Activated naive CD8-positive, alpha-beta T cell (primary cell): ENCODE data around the gene CTRL.
"Not testable (repeated sequence)": the region's sequence is repeated elsewhere in the genome, so short reads cannot be mapped to it uniquely, and the experiment has no call there.

Experiments
- H3K27ac Mint-ChIP-seq: one replicate; pipeline ENCODE4 v1.8.0; 2021; ENCODE audit warnings: mixed read lengths
- H3K27me3 Mint-ChIP-seq: one replicate; pipeline ENCODE4 v1.8.0; 2021; ENCODE audit warnings: mixed read lengths
- H3K36me3 Mint-ChIP-seq: one replicate; pipeline ENCODE4 v1.8.0; 2021; ENCODE audit warnings: mixed read lengths
- H3K4me1 Mint-ChIP-seq: one replicate; pipeline ENCODE4 v1.8.0; 2021; ENCODE audit warnings: low read depth, mixed read lengths
- H3K4me3 Mint-ChIP-seq: one replicate; pipeline ENCODE4 v1.8.0; 2021; ENCODE audit warnings: mild to moderate bottlenecking, mixed read lengths
- H3K9me3 Mint-ChIP-seq: one replicate; pipeline ENCODE4 v1.8.0; 2021; ENCODE audit warnings: low read depth, mixed read lengths

Gene CTRL

DNA sequence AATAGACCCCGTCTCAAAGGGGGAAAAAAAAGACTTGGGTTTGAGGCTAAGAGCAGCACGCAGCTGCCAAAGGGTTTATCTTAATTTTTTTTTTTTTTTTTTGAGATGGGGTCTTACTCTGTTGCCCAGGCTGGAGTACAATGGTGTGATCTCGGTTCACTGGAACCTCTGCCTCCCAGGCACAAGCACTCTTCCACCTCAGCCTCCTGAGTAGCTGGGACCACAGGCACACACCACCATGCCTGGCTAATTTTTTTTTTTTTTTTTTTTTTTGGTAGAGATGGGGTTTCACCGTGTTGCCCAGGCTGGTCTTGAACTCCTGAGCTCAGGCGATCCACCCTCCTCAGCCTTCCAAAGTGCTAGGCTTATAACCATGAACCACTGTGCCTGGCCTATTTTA, 6.1 kb upstream of the CTRL start:
- Mint-ChIP-seq H3K4me1 (peaks cover 45% of the 10 kb centered on the region), H3K4me3 (peak overlapping the region; percentile 99)
- H3K9me3 Mint-ChIP-seq, H3K36me3 Mint-ChIP-seq, H3K27me3 Mint-ChIP-seq, H3K27ac Mint-ChIP-seq: not testable (repeated sequence)

GRCh38 chr16:67936880-67937605, 5.4 kb upstream of the CTRL start:
- Mint-ChIP-seq H3K27me3 (no peaks in the 10 kb centered on the region), H3K27ac (peak overlapping the region; percentile 99), H3K36me3 (peaks cover 8% of the 10 kb centered on the region), H3K4me3 (peak overlapping the region; percentile 99), H3K9me3 (no peaks in the 10 kb centered on the region), H3K4me1 (peaks cover 43% of the 10 kb centered on the region)

GRCh38 chr16:67936124-67936879, 4.6 kb upstream of the CTRL start, which contains the start of gene PSMB10:
TSS of gene PSMB10 (minus strand) at chr16:67936850. CDS start at chr16:67936749, 101 bp downstream.
- peak within 1 kb of the TSS; percentile 99 for H3K4me3 Mint-ChIP-seq
- H3K27me3 Mint-ChIP-seq: no peaks in the 10 kb centered on the region
- no peaks in the 10 kb centered on the region for H3K9me3 Mint-ChIP-seq
- peak within 1 kb of the TSS; percentile 99 for H3K27ac Mint-ChIP-seq
- H3K4me1 Mint-ChIP-seq: peaks cover 36% of the 10 kb centered on the region
- H3K36me3 Mint-ChIP-seq: peaks cover 8% of the 10 kb centered on the region

- peaks cover 8% of the 10 kb centered on the region for H3K36me3 Mint-ChIP-seq
- H3K4me1 Mint-ChIP-seq: peaks cover 35% of the 10 kb centered on the region
- peak overlapping the region; percentile 99 for H3K27ac Mint-ChIP-seq
- no peaks in the 10 kb centered on the region for H3K27me3 Mint-ChIP-seq
- H3K4me3 Mint-ChIP-seq: peak overlapping the region; percentile 99
- H3K9me3 Mint-ChIP-seq: no peaks in the 10 kb centered on the region
Observed at GRCh38 chr16:67935402-67936123, 3.9 kb upstream of the CTRL start.

GRCh38 chr16:67935101-67935401, 3.4 kb upstream of the CTRL start:
- Mint-ChIP-seq H3K9me3 (no peaks in the 10 kb centered on the region), H3K27me3 (no peaks in the 10 kb centered on the region), H3K4me3 (peak overlapping the region; percentile 99), H3K27ac (peak overlapping the region; percentile 99), H3K4me1 (peaks cover 31% of the 10 kb centered on the region), H3K36me3 (peaks cover 8% of the 10 kb centered on the region)

DNA sequence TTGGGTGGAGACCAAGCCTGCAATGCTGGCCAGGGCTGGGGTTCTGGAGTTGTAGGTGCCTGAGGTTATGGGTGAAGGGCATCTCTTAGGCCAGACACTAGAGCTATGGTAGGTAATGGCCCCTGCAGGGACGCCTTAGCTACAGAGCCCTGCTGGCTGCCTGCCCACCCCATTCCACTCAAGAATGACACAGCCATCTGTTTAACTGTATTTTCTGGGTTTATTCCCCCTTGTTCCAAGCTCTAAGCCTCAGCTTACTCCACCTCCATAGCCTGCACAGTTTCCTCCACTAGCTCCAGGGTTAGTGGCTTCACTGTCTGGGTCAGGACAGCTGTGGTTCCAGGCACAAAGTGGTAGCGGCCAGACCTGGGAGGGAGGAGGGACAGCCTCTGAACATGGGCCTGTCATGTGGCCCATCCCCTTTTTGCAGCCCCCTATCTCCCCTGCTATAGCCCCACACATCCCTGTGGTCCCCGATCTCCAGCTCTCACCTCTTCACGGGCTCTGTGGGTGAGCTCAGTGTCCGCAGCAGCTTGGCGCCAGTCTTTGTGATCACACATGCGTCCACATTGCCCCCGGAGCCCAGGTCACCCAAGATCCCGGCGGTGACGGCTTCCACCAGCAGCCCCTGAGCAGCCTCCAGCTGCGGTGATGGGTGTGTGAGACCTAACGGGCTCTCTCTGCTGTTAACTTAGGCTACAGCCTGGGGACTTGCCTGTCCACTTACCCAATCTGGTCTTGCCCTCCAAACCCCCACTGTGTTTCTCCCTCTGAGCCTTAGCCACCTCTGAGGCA, 2.8 kb upstream of the CTRL start:
- peak overlapping the region; percentile 99 for H3K4me3 Mint-ChIP-seq
- no peaks in the 10 kb centered on the region for H3K9me3 Mint-ChIP-seq
- H3K36me3 Mint-ChIP-seq: peaks cover 8% of the 10 kb centered on the region
- H3K4me1 Mint-ChIP-seq: peaks cover 25% of the 10 kb centered on the region
- no peaks in the 10 kb centered on the region for H3K27me3 Mint-ChIP-seq
- H3K27ac Mint-ChIP-seq: peak overlapping the region; percentile 99

DNA sequence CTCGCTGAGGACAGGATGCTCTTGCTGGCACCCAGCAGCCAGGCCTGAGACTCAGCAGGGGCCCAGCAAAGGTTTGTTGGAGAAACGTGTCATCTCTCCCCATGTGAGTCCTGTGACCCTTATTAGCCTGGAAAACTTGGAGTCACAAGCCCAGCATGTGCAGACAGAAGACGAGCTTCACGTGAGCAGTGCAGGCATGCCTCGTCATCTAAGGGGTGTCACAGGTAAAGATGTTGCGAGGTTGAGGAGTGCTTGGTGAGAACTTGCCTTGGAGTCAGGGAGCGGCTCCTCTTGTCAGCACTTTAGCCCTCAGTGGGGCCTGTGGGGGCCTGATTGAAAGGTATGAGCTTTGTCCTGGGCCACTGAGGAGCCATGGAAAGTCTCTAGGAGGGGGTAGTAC, 2.1 kb upstream of the CTRL start:
- Mint-ChIP-seq H3K36me3 (peaks cover 8% of the 10 kb centered on the region), H3K27ac (peak overlapping the region; percentile 55), H3K9me3 (no peaks in the 10 kb centered on the region), H3K4me1 (peaks cover 24% of the 10 kb centered on the region), H3K4me3 (peak overlapping the region; percentile 99), H3K27me3 (no peaks in the 10 kb centered on the region)

DNA sequence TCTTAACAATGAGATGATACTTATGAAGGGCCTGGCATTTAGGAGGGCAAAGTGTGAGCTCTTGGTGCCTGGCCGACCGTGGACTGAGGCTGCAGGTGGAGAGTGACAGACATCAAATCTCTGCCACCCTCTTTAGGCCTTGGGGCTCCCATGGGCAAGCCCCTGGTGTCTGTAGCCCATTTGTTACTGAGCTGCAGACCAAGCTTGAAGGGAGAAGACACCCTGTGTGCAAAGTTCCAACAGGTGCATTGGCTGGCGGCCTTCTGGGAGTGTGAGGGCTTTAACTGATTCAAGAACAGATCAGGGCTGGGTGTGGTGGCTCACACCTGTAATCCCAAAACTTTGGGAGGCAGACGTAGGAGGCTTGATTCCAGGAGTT, 789 bp upstream of the CTRL start:
- Mint-ChIP-seq H3K4me1 (peaks cover 23% of the 10 kb centered on the region), H3K4me3 (no peak overlapping the region), H3K27ac (no peak overlapping the region), H3K27me3 (no peaks in the 10 kb centered on the region), H3K9me3 (no peaks in the 10 kb centered on the region), H3K36me3 (peaks cover 8% of the 10 kb centered on the region)

DNA sequence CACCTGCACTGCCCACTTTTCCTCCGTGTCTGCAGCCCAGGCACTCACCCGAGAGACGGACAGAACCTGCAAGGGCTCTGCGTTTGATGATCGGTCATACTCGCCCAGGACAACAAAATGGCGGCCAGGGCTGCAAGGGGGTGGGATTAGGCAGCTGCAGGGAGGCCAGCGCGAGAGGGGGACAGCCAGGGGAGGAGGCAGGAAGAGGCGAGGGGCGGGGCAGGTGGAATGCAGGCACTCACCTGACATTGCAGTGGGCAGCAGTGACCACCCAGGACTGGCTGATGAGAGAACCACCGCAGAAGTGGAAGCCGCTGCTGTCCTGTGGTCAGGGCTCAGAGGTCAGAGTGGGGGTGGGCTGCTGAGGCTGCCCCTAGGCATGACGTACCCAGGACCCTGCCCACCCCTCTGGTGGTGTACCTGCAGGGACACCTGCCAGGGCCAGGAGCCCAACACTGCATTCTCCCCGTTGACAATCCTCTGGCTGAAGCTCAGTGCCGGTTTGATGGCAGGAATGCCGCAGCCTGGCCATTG, 917 bp downstream of the CTRL start:
- peaks cover 6% of the 10 kb centered on the region for H3K36me3 Mint-ChIP-seq
- no peaks in the 10 kb centered on the region for H3K9me3 Mint-ChIP-seq
- H3K27ac Mint-ChIP-seq: no peak overlapping the region
- peaks cover 16% of the 10 kb centered on the region for H3K4me1 Mint-ChIP-seq
- H3K27me3 Mint-ChIP-seq: no peaks in the 10 kb centered on the region
- no peak overlapping the region for H3K4me3 Mint-ChIP-seq

DNA sequence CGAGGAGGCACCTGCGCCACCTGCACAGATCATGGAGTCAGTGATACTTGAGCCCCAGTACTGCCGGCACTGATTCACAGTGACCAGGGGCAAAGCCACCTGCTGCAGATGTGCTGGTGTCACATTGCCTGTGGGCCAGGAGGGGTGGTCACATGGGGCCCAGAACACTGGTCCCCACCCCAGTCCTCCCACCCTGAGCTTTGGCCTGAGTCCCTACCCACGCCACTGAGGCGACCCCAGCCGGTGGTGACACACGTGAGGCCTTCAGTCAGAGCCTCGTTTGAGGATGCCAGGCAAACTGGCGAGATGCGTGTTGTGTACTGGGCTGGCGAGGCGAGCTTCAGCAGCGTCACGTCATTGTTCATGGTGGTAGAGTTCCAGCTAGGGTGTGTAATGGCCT, 1.5 kb downstream of the CTRL start:
- H3K4me1 Mint-ChIP-seq: peaks cover 11% of the 10 kb centered on the region
- no peaks in the 10 kb centered on the region for H3K9me3 Mint-ChIP-seq
- H3K27me3 Mint-ChIP-seq: no peaks in the 10 kb centered on the region
- peaks cover 1% of the 10 kb centered on the region for H3K36me3 Mint-ChIP-seq
- H3K4me3 Mint-ChIP-seq: no peak overlapping the region
- no peak overlapping the region for H3K27ac Mint-ChIP-seq

DNA sequence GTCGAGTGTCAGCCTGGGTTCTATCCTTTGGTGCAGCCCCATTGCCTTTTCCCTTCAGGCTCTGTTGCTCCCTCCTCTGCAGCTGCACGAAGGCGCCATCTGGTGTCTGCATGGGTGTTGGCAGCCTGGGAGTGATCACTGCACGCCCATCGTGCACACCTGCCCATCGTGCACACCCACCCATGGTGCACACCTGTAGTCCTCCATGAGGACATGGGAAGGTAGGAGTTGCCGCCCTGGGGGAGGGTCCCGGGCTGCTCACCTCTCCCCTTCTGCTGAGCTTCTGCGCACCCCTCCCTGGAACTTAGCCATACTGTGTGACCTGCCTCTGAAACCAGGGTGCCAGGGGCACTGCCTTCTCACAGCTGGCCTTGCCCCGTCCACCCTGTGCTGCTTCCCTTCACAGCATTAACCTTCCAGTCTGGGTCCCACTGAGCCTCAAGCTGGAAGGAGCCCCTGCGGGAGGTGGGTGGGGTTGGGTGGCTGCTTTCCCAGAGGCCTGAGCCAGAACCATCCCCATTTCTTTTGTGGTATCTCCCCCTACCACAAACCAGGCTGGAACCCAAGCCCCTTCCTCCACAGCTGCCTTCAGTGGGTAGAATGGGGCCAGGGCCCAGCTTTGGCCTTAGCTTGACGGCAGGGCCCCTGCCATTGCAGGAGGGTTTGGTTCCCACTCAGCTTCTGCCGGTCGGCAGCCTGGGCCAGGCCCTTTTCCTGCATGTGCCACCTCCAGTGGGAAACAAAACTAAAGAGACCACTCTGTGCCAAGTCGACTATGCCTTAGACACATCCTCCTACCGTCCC, 2.9 kb downstream of the CTRL start:
- no peaks in the 10 kb centered on the region for H3K9me3 Mint-ChIP-seq
- no peaks in the 10 kb centered on the region for H3K36me3 Mint-ChIP-seq
- no peaks in the 10 kb centered on the region for H3K27me3 Mint-ChIP-seq
- peaks cover under 1% of the 10 kb centered on the region for H3K4me1 Mint-ChIP-seq
- no peak overlapping the region for H3K27ac Mint-ChIP-seq
- H3K4me3 Mint-ChIP-seq: no peak overlapping the region

- no peak overlapping the region for H3K27ac Mint-ChIP-seq
- no peaks in the 10 kb centered on the region for H3K9me3 Mint-ChIP-seq
- no peaks in the 10 kb centered on the region for H3K36me3 Mint-ChIP-seq
- no peak overlapping the region for H3K4me3 Mint-ChIP-seq
- no peaks in the 10 kb centered on the region for H3K4me1 Mint-ChIP-seq
- H3K27me3 Mint-ChIP-seq: no peaks in the 10 kb centered on the region
Observed at GRCh38 chr16:67928147-67928546, 3.5 kb downstream of the CTRL start.

DNA sequence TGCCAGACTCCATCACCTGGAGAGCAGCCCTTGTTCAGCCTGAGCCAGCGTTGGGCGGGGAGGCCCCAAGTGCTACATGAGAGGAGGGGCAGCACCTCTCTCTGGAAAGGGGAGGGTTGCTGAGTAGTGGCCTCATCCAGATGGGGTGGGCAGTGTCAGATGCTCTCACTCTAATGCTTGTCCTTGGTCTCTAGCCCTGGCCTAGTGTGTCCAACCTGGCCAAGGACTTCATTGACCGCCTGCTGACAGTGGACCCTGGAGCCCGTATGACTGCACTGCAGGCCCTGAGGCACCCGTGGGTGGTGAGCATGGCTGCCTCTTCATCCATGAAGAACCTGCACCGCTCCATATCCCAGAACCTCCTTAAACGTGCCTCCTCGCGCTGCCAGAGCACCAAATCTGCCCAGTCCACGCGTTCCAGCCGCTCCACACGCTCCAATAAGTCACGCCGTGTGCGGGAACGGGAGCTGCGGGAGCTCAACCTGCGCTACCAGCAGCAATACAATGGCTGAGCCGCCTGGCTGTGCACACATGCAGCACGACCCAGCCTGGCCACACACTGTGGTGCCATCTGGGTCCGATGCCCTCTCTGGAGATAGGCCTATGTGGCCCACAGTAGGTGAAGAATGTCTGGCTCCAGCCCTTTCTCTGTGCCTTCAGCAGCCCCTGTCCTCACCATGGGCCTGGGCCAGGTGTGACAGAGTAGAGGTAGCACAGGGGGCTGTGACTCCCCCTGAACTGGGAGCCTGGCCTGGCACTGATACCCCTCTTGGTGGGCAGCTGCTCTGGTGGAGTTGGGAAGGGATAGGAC, 4.3 kb downstream of the CTRL start:
- Mint-ChIP-seq H3K36me3 (no peaks in the 10 kb centered on the region), H3K27ac (no peak overlapping the region), H3K4me3 (no peak overlapping the region)

More for the DNA sequence above, 4.3 kb downstream of the CTRL start:
- peaks cover 1% of the 10 kb centered on the region for H3K4me1 Mint-ChIP-seq
- no peaks in the 10 kb centered on the region for H3K27me3 Mint-ChIP-seq
- H3K9me3 Mint-ChIP-seq: no peaks in the 10 kb centered on the region
